Activated CD4-positive, alpha-beta T cell treated with anti-CD3 and anti-CD28 coated beads, Interleukin-2, Interleukin-4, amounts not matched to agents 100 ng/mL and 50 ng/mL, durations not matched to agents 16 hours and 8 hours (primary cell): ENCODE measurements around the gene ADRA1B.

ENCODE experiments used
- DNase-seq: peaks from one replicate; pipeline ENCODE4 v3.0.0-alpha.2; 2020; ENCODE audit warnings: low spot score

Gene ADRA1B

GRCh38 chr5:159901772-159902171 lies 14.5 kb upstream of the ADRA1B start:
- DNase-seq: no peak

- DNase-seq: no peak
Measured at GRCh38 chr5:159902444-159903121, 13.7 kb upstream of the ADRA1B start.

GRCh38 chr5:159903131-159903530 lies 13.2 kb upstream of the ADRA1B start:
- DNase-seq: no peak

GRCh38 chr5:159904874-159905273 lies 11.4 kb upstream of the ADRA1B start:
- no peak for DNase-seq

- DNase-seq: no peak
Measured at GRCh38 chr5:159905496-159905895, 10.8 kb upstream of the ADRA1B start.

GRCh38 chr5:159906463-159906862 lies 9.8 kb upstream of the ADRA1B start:
- no peak for DNase-seq

- no peak for DNase-seq
Measured at GRCh38 chr5:159906943-159907342, 9.3 kb upstream of the ADRA1B start.

GRCh38 chr5:159907689-159908590 lies 8.3 kb upstream of the ADRA1B start:
- no peak for DNase-seq

GRCh38 chr5:159908591-159908940 lies 7.7 kb upstream of the ADRA1B start:
- no peak for DNase-seq

- no peak for DNase-seq
Measured at GRCh38 chr5:159909126-159909525, 7.2 kb upstream of the ADRA1B start.

GRCh38 chr5:159910207-159910842 lies 6.0 kb upstream of the ADRA1B start:
- no peak for DNase-seq

GRCh38 chr5:159910843-159911229 lies 5.4 kb upstream of the ADRA1B start:
- DNase-seq: no peak

- DNase-seq: no peak
Measured at GRCh38 chr5:159911349-159911748, 4.9 kb upstream of the ADRA1B start.

GRCh38 chr5:159912033-159912800 lies 4.1 kb upstream of the ADRA1B start:
- no peak for DNase-seq

GRCh38 chr5:159913048-159913447 lies 3.2 kb upstream of the ADRA1B start:
- no peak for DNase-seq

GRCh38 chr5:159913501-159913900 lies 2.8 kb upstream of the ADRA1B start:
- no peak for DNase-seq

GRCh38 chr5:159916841-159917761 lies 819 bp downstream of the ADRA1B start:
- no peak for DNase-seq

GRCh38 chr5:159917994-159918393 lies 1.7 kb downstream of the ADRA1B start:
- DNase-seq: no peak

GRCh38 chr5:159921721-159922120 lies 5.4 kb downstream of the ADRA1B start:
- DNase-seq: no peak

- DNase-seq: no peak
Measured at GRCh38 chr5:159923008-159923407, 6.7 kb downstream of the ADRA1B start.
